MG63 (cell line): Measurements from ENCODE around the gene NHERF1. TPM values are rescaled to one million over a fixed set of nuclear protein-coding genes. Genes with fewer than 3 reads are reported as not detected.

ENCODE experiments used
- DNase-seq: peaks from one replicate; pipeline ENCODE4 v3.0.0-alpha.2; 2020
- H3K27me3 ChIP-seq: fragments of 250-450 bp; sonication (Bioruptor Pico); 2 replicates; pipeline ENCODE4 v1.5.1; 2020; ENCODE audit warnings: mild to moderate bottlenecking, moderate library complexity
- H3K36me3 ChIP-seq: fragments of 250-450 bp; sonication (Bioruptor Pico); 2 replicates; pipeline ENCODE4 v1.5.1; 2020; ENCODE audit warnings: mild to moderate bottlenecking, moderate library complexity
- H3K4me3 ChIP-seq: fragments of 250-450 bp; sonication (Bioruptor Pico); 2 replicates; pipeline ENCODE4 v1.5.1; 2020; ENCODE audit warnings: mild to moderate bottlenecking, moderate library complexity
- H3K9me3 ChIP-seq: fragments of 250-450 bp; sonication (Bioruptor Pico); 2 replicates; pipeline ENCODE4 v1.5.1; 2020; ENCODE audit warnings: mild to moderate bottlenecking, moderate library complexity
- total RNA-seq: library from RNA; depleted of rRNA; stranded (reverse); fragments of >200 nt; shearing (Covaris generic); gene quantifications from 2 replicates; pipeline ENCODE4 v1.2.3, GENCODE V29; 2014; ENCODE audit warnings: low replicate concordance

The NHERF1 gene
- total RNA-seq, 1 experiment from 2014 or later: 150 TPM

GRCh38 chr17:74785096-74785980 lies 36.9 kb downstream of the NHERF1 start:
- H3K9me3 ChIP-seq: no peaks in the 10 kb centered on the region
- no peaks in the 10 kb centered on the region for H3K27me3 ChIP-seq
- H3K36me3 ChIP-seq: peaks cover 10% of the 10 kb centered on the region
- no peak overlapping the region for H3K4me3 ChIP-seq
- no peak for DNase-seq

- peaks cover 11% of the 10 kb centered on the region for H3K36me3 ChIP-seq
- H3K4me3 ChIP-seq: no peak overlapping the region
- no peak for DNase-seq
- no peaks in the 10 kb centered on the region for H3K27me3 ChIP-seq
- H3K9me3 ChIP-seq: no peaks in the 10 kb centered on the region
Observed at GRCh38 chr17:74785981-74786360, 37.5 kb downstream of the NHERF1 start.

GRCh38 chr17:74786431-74787055 lies 38.1 kb downstream of the NHERF1 start:
- Histone ChIP-seq H3K36me3 (peaks cover 10% of the 10 kb centered on the region), H3K27me3 (no peaks in the 10 kb centered on the region), H3K4me3 (no peak overlapping the region), H3K9me3 (no peaks in the 10 kb centered on the region)
- no peak for DNase-seq

- no peaks in the 10 kb centered on the region for H3K9me3 ChIP-seq
- H3K36me3 ChIP-seq: peaks cover 16% of the 10 kb centered on the region
- no peak for DNase-seq
- H3K4me3 ChIP-seq: no peak overlapping the region
- no peaks in the 10 kb centered on the region for H3K27me3 ChIP-seq
Observed at GRCh38 chr17:74790161-74791058, 42.0 kb downstream of the NHERF1 start.

- Histone ChIP-seq H3K36me3 (peaks cover 28% of the 10 kb centered on the region), H3K4me3 (no peak overlapping the region), H3K27me3 (no peaks in the 10 kb centered on the region), H3K9me3 (no peaks in the 10 kb centered on the region)
- no peak for DNase-seq
Observed at GRCh38 chr17:74792586-74793105, 44.2 kb downstream of the NHERF1 start.

GRCh38 chr17:74795327-74796020 lies 47.0 kb downstream of the NHERF1 start:
- H3K36me3 ChIP-seq: peaks cover 23% of the 10 kb centered on the region
- no peaks in the 10 kb centered on the region for H3K27me3 ChIP-seq
- no peaks in the 10 kb centered on the region for H3K9me3 ChIP-seq
- no peak overlapping the region for H3K4me3 ChIP-seq
- DNase-seq: no peak

GRCh38 chr17:74796211-74796610 lies 47.8 kb downstream of the NHERF1 start:
- peaks cover 23% of the 10 kb centered on the region for H3K36me3 ChIP-seq
- no peak overlapping the region for H3K4me3 ChIP-seq
- H3K27me3 ChIP-seq: no peaks in the 10 kb centered on the region
- no peaks in the 10 kb centered on the region for H3K9me3 ChIP-seq
- no peak for DNase-seq

- Histone ChIP-seq H3K9me3 (no peaks in the 10 kb centered on the region), H3K36me3 (peaks cover 23% of the 10 kb centered on the region), H3K4me3 (no peak overlapping the region), H3K27me3 (no peaks in the 10 kb centered on the region)
- no peak for DNase-seq
Observed at GRCh38 chr17:74796866-74797265, 48.4 kb downstream of the NHERF1 start.

GRCh38 chr17:74797824-74798223 lies 49.4 kb downstream of the NHERF1 start:
- Histone ChIP-seq H3K4me3 (no peak overlapping the region), H3K9me3 (no peaks in the 10 kb centered on the region), H3K27me3 (no peaks in the 10 kb centered on the region), H3K36me3 (peaks cover 18% of the 10 kb centered on the region)
- DNase-seq: no peak

GRCh38 chr17:74798239-74798707 lies 49.8 kb downstream of the NHERF1 start:
- no peak overlapping the region for H3K4me3 ChIP-seq
- no peaks in the 10 kb centered on the region for H3K9me3 ChIP-seq
- no peaks in the 10 kb centered on the region for H3K27me3 ChIP-seq
- peaks cover 14% of the 10 kb centered on the region for H3K36me3 ChIP-seq
- no peak for DNase-seq

GRCh38 chr17:74799097-74799496 lies 50.7 kb downstream of the NHERF1 start:
- no peak overlapping the region for H3K4me3 ChIP-seq
- H3K27me3 ChIP-seq: no peaks in the 10 kb centered on the region
- no peak for DNase-seq
- no peaks in the 10 kb centered on the region for H3K9me3 ChIP-seq
- H3K36me3 ChIP-seq: peaks cover 14% of the 10 kb centered on the region

- Histone ChIP-seq H3K9me3 (no peaks in the 10 kb centered on the region), H3K36me3 (peaks cover 12% of the 10 kb centered on the region), H3K4me3 (no peak overlapping the region), H3K27me3 (no peaks in the 10 kb centered on the region)
- DNase-seq: no peak
Observed at GRCh38 chr17:74800531-74800930, 52.1 kb downstream of the NHERF1 start.

GRCh38 chr17:74801896-74802295 lies 53.5 kb downstream of the NHERF1 start:
- no peak overlapping the region for H3K4me3 ChIP-seq
- no peaks in the 10 kb centered on the region for H3K9me3 ChIP-seq
- peaks cover 4% of the 10 kb centered on the region for H3K36me3 ChIP-seq
- no peaks in the 10 kb centered on the region for H3K27me3 ChIP-seq
- no peak for DNase-seq

GRCh38 chr17:74803388-74803930 lies 55.0 kb downstream of the NHERF1 start:
- Histone ChIP-seq H3K4me3 (no peak overlapping the region), H3K27me3 (no peaks in the 10 kb centered on the region), H3K36me3 (no peaks in the 10 kb centered on the region; the same call in 1 of the 2 replicates), H3K9me3 (no peaks in the 10 kb centered on the region)
- DNase-seq: no peak

GRCh38 chr17:74803971-74804370 lies 55.5 kb downstream of the NHERF1 start:
- no peaks in the 10 kb centered on the region for H3K27me3 ChIP-seq
- no peaks in the 10 kb centered on the region for H3K9me3 ChIP-seq
- DNase-seq: no peak
- no peak overlapping the region for H3K4me3 ChIP-seq
- no peaks in the 10 kb centered on the region; the same call in 1 of the 2 replicates for H3K36me3 ChIP-seq

GRCh38 chr17:74804683-74805082 lies 56.3 kb downstream of the NHERF1 start:
- H3K36me3 ChIP-seq: no peaks in the 10 kb centered on the region; the same call in 1 of the 2 replicates
- H3K4me3 ChIP-seq: no peak overlapping the region
- no peaks in the 10 kb centered on the region for H3K27me3 ChIP-seq
- no peaks in the 10 kb centered on the region for H3K9me3 ChIP-seq
- DNase-seq: no peak
